GM12878 (cell line): ENCODE results near the gene PARP2. TPM values are rescaled to one million over a fixed set of nuclear protein-coding genes. Genes with fewer than 3 reads are reported as not detected.

Experiments
- ATAC-seq: fragments of 200-7000 bp; cut with Tn5 transposase; 3 replicates; pipeline ENCODE4 v1.9.1; 2020; ENCODE audit warnings: mild to moderate bottlenecking, moderate library complexity
- BruUV-seq: library from RNA; stranded (reverse); fragments of 400-500 nt; replicated peaks from 2 replicates; lab custom pipeline; 2021; lab: Mats Ljungman, UMichigan
- CTCF ChIA-PET: fragments of 300-600 bp; sonication (Branson Sonifier 250); formaldehyde crosslinking; extraction: SDS; loops from one replicate; lab custom pipeline; 2021; ENCODE audit warnings: inconsistent platforms; lab: Yijun Ruan, JAX
- POLR2A ChIA-PET: fragments of 350-600 bp; formaldehyde crosslinking; extraction: SDS; loops from one replicate; lab custom pipeline; 2021; ENCODE audit warnings: inconsistent platforms; lab: Charles Lee
- RAD21 ChIA-PET: fragments of 300-600 bp; sonication (Branson Sonifier 250); formaldehyde crosslinking; loops from one replicate; lab custom pipeline; 2023; ENCODE audit warnings: antibody characterized with exemption; ENCODE audit not compliant: unreplicated experiment; lab: Charles Lee
- SMC1A ChIA-PET: fragments of 300-600 bp; sonication (Branson Sonifier 250); formaldehyde crosslinking; loops from one replicate; lab custom pipeline; 2023; ENCODE audit not compliant: unreplicated experiment, uncharacterized antibody; lab: Charles Lee
- DNase-seq: peaks from one replicate; pipeline ENCODE4 v3.0.0-alpha.2; 2011; ENCODE audit warnings: low read depth, low spot score
- FAIRE-seq: peaks from 3 replicates; lab custom pipeline; 2011; peaks lifted over from hg19 to GRCh38; lab: Jason Lieb, UNC
- H2AFZ ChIP-seq: 2 replicates; pipeline ENCODE4 v1.6.0; 2011; ENCODE audit warnings: low read depth, low read length, control low read depth; ENCODE audit not compliant: control insufficient read depth
- H3K27ac ChIP-seq: 2 replicates; pipeline ENCODE4 v1.5.1; 2011; ENCODE audit warnings: control low read depth; ENCODE audit not compliant: control insufficient read depth, insufficient read depth
- H3K27me3 ChIP-seq, 2 experiments: replicated peaks in 1 of 2; 2 replicates each; pipeline versions ENCODE4 v1.6.0 to v1.6.1; 2011; ENCODE audit warnings: low read length in 1 of 2; ENCODE audit not compliant: control insufficient read depth in 2 of 2, insufficient read depth in 2 of 2
- H3K36me3 ChIP-seq, 2 experiments: 2 replicates each; pipeline ENCODE4 v1.5.1; 2011; ENCODE audit warnings: low read length in 1 of 2; ENCODE audit not compliant: control insufficient read depth in 2 of 2, insufficient read depth in 2 of 2
- H3K4me1 ChIP-seq: 2 replicates; pipeline ENCODE4 v1.6.1; 2011; ENCODE audit warnings: mild to moderate bottlenecking, low read length, moderate library complexity, mixed read lengths; ENCODE audit not compliant: control insufficient read depth, insufficient read depth
- H3K4me2 ChIP-seq: 2 replicates; pipeline ENCODE4 v1.6.0; 2011; ENCODE audit warnings: control low read depth; ENCODE audit not compliant: control insufficient read depth, insufficient read depth
- H3K4me3 ChIP-seq: fragments of 200-600 bp; sonication (generic); 2 replicates; pipeline ENCODE4 v1.5.1; 2016
- H3K79me2 ChIP-seq: 2 replicates; pipeline ENCODE4 v1.6.0; 2011; ENCODE audit warnings: low read length; ENCODE audit not compliant: control insufficient read depth, insufficient read depth
- H3K9ac ChIP-seq: 2 replicates; pipeline ENCODE4 v1.8.0; 2011; ENCODE audit warnings: low read length, control low read depth, mixed read lengths; ENCODE audit not compliant: control insufficient read depth, insufficient read depth
- H3K9me3 ChIP-seq: replicated peaks from 3 replicates; pipeline ENCODE4 v1.5.1; 2011; ENCODE audit warnings: mild to moderate bottlenecking, low read length; ENCODE audit not compliant: control insufficient read depth, insufficient read depth
- H4K20me1 ChIP-seq: 2 replicates; pipeline ENCODE4 v1.6.0; 2011; ENCODE audit not compliant: control insufficient read depth, insufficient read depth
- FOS ChIP-seq: IDR thresholded peaks from 3 replicates; pipeline ENCODE4 v1.6.1; 2011; ENCODE audit warnings: borderline replicate concordance; ENCODE audit not compliant: insufficient read length; ENCODE audit errors: extremely low read depth
- GATAD2B ChIP-seq: fragments of 450-650 bp; conservative IDR thresholded peaks from 2 replicates; pipeline ENCODE4 v1.6.1; 2017; ENCODE audit warnings: low read depth, mild to moderate bottlenecking, moderate library complexity
- HDGF ChIP-seq: fragments of 450-650 bp; IDR thresholded peaks from 2 replicates; pipeline ENCODE4 v1.6.1; 2016; ENCODE audit warnings: antibody characterized with exemption
- IRF4 ChIP-seq: IDR thresholded peaks from 2 replicates; pipeline ENCODE4 v1.6.1; 2011; ENCODE audit warnings: low read depth, low read length
- RAD51 ChIP-seq: fragments of 450-650 bp; IDR thresholded peaks from 2 replicates; pipeline ENCODE4 v1.6.1; 2016; ENCODE audit warnings: moderate library complexity, mild to moderate bottlenecking, inconsistent platforms
- TAF1 ChIP-seq: IDR thresholded peaks from 2 replicates; pipeline ENCODE4 v1.6.1; 2011; ENCODE audit warnings: mild to moderate bottlenecking, low read depth, low read length, borderline replicate concordance
- TCF7 ChIP-seq: IDR thresholded peaks from 2 replicates; pipeline ENCODE4 v1.6.1; 2014; ENCODE audit warnings: antibody characterized with exemption, borderline replicate concordance
- WGBS: methylation state at CpG from one replicate; pipeline ENCODE4 v1.1.6; 2016; ENCODE audit warnings: low lambda C conversion rate; ENCODE audit not compliant: insufficient replicate concordance, insufficient coverage; ENCODE audit errors: missing lambda C conversion rate; 5-methylcytosine and 5-hydroxymethylcytosine counted together
- in situ Hi-C: fragments of 300-500 bp; cut with MboI; formaldehyde crosslinking; loops from 9 replicates; pipeline ENCODE4 v1.14.3; 2018; ENCODE audit warnings: mixed read lengths
- intact Hi-C: fragments of 100-400 bp; cut with micrococcal nuclease; formaldehyde crosslinking; loops from one replicate; pipeline ENCODE4 v1.14.2; 2022; ENCODE audit not compliant: unreplicated experiment
- polyA plus RNA-seq, 11 experiments: library from polyadenylated mRNA; depleted of rRNA in 4 of 11; unstranded in 6 of 11; stranded (reverse) in 5 of 11; fragments of >200 nt; fragmentation: Nextera tagmentation in 4 of 11; fragmentation: Illumina TruSeq in 1 of 11; extraction: Ambion mirVana in 4 of 11; extraction: Trizol in 1 of 11; gene quantifications; 1 replicate in 1 of 11; 2 replicates in 10 of 11; pipeline versions ENCODE4 v1.2.1 to v1.2.3, GENCODE V29; 2011 to 2016; ENCODE audit warnings: inconsistent platforms in 2 of 11, missing spikeins in 2 of 11, low read depth in 1 of 11
- total RNA-seq, 4 experiments: library from RNA; depleted of rRNA in 3 of 4; stranded (reverse); fragments of >200 nt in 3 of 4; fragmentation: Illumina TruSeq in 1 of 4; extraction: Trizol in 1 of 4; gene quantifications; 2 replicates each; pipeline versions ENCODE4 v1.2.1 to v1.2.3, GENCODE V29; 2013 to 2021
- TF ChIP-seq, protein P1 (sequence below): IDR thresholded peaks from 2 replicates; pipeline ENCODE4 v1.6.1; 2011; ENCODE audit warnings: borderline replicate concordance, low read depth, mild to moderate bottlenecking, moderate library complexity, mixed read lengths, low read length; ENCODE audit not compliant: insufficient read depth; ENCODE audit errors: extremely low read length

The PARP2 gene
- total and polyA plus RNA-seq, 10 of the 15 experiments (the other 5 are each of a cell fraction or from before 2014, with no cell fraction given): 26.7 to 75.4 (median 42.3) TPM

- TF ChIP-seq TCF7: no peak
- TF ChIP-seq HDGF: no peak
- TF ChIP-seq, protein P1, sequence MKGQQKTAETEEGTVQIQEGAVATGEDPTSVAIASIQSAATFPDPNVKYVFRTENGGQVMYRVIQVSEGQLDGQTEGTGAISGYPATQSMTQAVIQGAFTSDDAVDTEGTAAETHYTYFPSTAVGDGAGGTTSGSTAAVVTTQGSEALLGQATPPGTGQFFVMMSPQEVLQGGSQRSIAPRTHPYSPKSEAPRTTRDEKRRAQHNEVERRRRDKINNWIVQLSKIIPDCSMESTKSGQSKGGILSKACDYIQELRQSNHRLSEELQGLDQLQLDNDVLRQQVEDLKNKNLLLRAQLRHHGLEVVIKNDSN: no peak
- no peak for TF ChIP-seq GATAD2B
- no peak for TF ChIP-seq RAD51
- no peak for TF ChIP-seq IRF4
Observed at GRCh38 chr14:20375471-20375870, 32.0 kb downstream of the PARP2 start (continued).

GRCh38 chr14:20376071-20376588 lies 32.7 kb downstream of the PARP2 start:
- intact Hi-C loops: no loop called here
- WGBS: 99% methylated on average over 12 of the region's 12 CpGs
- ChIA-PET RAD21 (no interaction called here), CTCF (interaction anchor here (0.9 kb wide), 1 partner anchor 18 kb away, joined by 3 read pairs; no protein-coding TSS in a partner anchor), SMC1A (interaction anchor here (1.4 kb wide), 1 partner anchor 25 kb away, joined by 3 read pairs; no protein-coding TSS in a partner anchor), POLR2A (no interaction called here)
- Histone ChIP-seq H3K9ac (no peak overlapping the region), H3K4me1 (no peaks in the 10 kb centered on the region), H3K36me3 (peaks cover 26 to 28% of the 10 kb centered on the region in 2 experiments), H3K79me2 (no peaks in the 10 kb centered on the region), H4K20me1 (no peaks in the 10 kb centered on the region), H3K9me3 (no peaks in the 10 kb centered on the region), H3K27me3 (no peaks in the 10 kb centered on the region), H3K27ac (no peak overlapping the region), H3K4me3 (no peak overlapping the region), H3K4me2 (no peak overlapping the region), H2AFZ (no peak overlapping the region)
- FAIRE-seq (no peak), ATAC-seq (no peak), DNase-seq (no peak)
- no TSS peak for BruUV-seq
- TF ChIP-seq FOS (no peak), TAF1 (no peak)
- in situ Hi-C loops: no loop called here
